Activated B cell treated with CpG ODN at 0.5 μM for 24 hours (primary cell): ENCODE measurements around the gene PIK3CD. TPM values are rescaled to one million over a fixed set of nuclear protein-coding genes. Genes with fewer than 3 reads are reported as not detected.

ENCODE experiments used
- ATAC-seq: fragments of 200-7000 bp; cut with Tn5 transposase; one replicate; pipeline ENCODE4 v1.10.0; 2021; ENCODE audit warnings: low read depth, mild to moderate bottlenecking, moderate library complexity
- CTCF ChIA-PET: fragments of 350-600 bp; sonication (Branson Sonifier 250); formaldehyde crosslinking; loops from one replicate; lab custom pipeline; 2021; ENCODE audit warnings: antibody characterized with exemption; lab: Charles Lee
- POLR2A ChIA-PET: fragments of 350-600 bp; sonication (Branson Sonifier 250); formaldehyde crosslinking; loops from one replicate; lab custom pipeline; 2021; ENCODE audit warnings: antibody characterized with exemption; lab: Charles Lee
- DNase-seq: peaks from one replicate; pipeline ENCODE4 v3.0.0; 2022
- H3K27ac Mint-ChIP-seq: one replicate; pipeline ENCODE4 v1.8.0; 2020; ENCODE audit warnings: mixed read lengths
- H3K27me3 Mint-ChIP-seq: one replicate; pipeline ENCODE4 v1.8.0; 2021; ENCODE audit warnings: mixed read lengths
- H3K36me3 Mint-ChIP-seq: one replicate; pipeline ENCODE4 v1.8.0; 2021; ENCODE audit warnings: low read depth, mixed read lengths
- H3K4me1 Mint-ChIP-seq: one replicate; pipeline ENCODE4 v1.8.0; 2021; ENCODE audit warnings: mixed read lengths
- H3K4me3 Mint-ChIP-seq: one replicate; pipeline ENCODE4 v1.8.0; 2020; ENCODE audit warnings: mild to moderate bottlenecking, mixed read lengths
- H3K9me3 Mint-ChIP-seq: one replicate; pipeline ENCODE4 v1.8.0; 2020; ENCODE audit warnings: mixed read lengths
- CTCF ChIP-seq: fragments of 200-600 bp; IDR thresholded peaks from one replicate; pipeline ENCODE4 v1.8.0; 2022; ENCODE audit warnings: antibody characterized with exemption, mild to moderate bottlenecking
- intact Hi-C: fragments of 100-400 bp; cut with micrococcal nuclease; formaldehyde crosslinking; loops from one replicate; pipeline ENCODE4 v1.15.1; 2024
- total RNA-seq: library from RNA; stranded (reverse); gene quantifications from 2 replicates; pipeline ENCODE4 v1.2.3, GENCODE V29; 2022

Gene PIK3CD
- total RNA-seq, 1 donor from 2014 or later, result 265 TPM

DNA sequence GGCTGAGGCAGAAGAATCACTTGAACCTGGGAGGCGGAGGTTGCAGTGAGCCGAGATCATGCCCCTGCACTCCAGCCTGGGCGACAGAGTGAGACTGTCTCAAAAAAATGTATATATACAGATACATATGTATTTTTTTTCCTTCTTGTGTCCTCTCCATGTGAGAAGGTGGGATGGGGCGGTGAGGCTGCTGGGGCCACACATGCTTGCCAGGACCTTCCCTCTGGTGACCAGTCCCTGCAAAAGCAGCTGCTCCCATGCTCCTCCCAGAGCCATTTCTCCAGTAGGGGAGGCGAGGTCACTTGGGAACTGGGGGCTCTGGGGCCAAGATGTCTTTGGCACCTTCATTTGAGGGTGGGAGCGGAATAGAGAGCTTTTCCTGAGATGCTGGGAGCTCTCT is 74.9 kb downstream of the PIK3CD start:
- no peak for TF ChIP-seq CTCF
- DNase-seq (no peak), ATAC-seq (no peak)
- ChIA-PET POLR2A (interaction anchor here (0.7 to 2.2 kb wide), 2 partner anchors 72 to 120 kb away, joined by 3 to 13 read pairs; no protein-coding TSS in a partner anchor), CTCF (interaction anchor here (0.9 to 2.8 kb wide), 2 partner anchors 100 to 111 kb away, joined by 4 to 10 read pairs; no protein-coding TSS in a partner anchor)
- no peaks in the 10 kb centered on the region for H3K27me3 Mint-ChIP-seq
- intact Hi-C loops, result no loop called here
- H3K9me3 Mint-ChIP-seq, result no peaks in the 10 kb centered on the region
- H3K4me3 Mint-ChIP-seq, result no peak overlapping the region
- H3K4me1 Mint-ChIP-seq, result peaks cover 18% of the 10 kb centered on the region
- H3K27ac Mint-ChIP-seq, result peak overlapping the region; percentile 46
- peaks cover 89% of the 10 kb centered on the region for H3K36me3 Mint-ChIP-seq

- Mint-ChIP-seq H3K4me3 (no peak overlapping the region), H3K36me3 (peaks cover 89% of the 10 kb centered on the region), H3K27ac (no peak overlapping the region), H3K9me3 (no peaks in the 10 kb centered on the region), H3K4me1 (peaks cover 22% of the 10 kb centered on the region), H3K27me3 (no peaks in the 10 kb centered on the region)
- no peak for ATAC-seq
- CTCF ChIA-PET, result interaction anchor here (0.6 to 0.9 kb wide), 2 partner anchors 47 to 111 kb away, joined by 3 to 4 read pairs; no protein-coding TSS in a partner anchor
- DNase-seq, result no peak
- TF ChIP-seq CTCF, result no peak
- POLR2A ChIA-PET, result interaction anchor here (0.8 to 2.2 kb wide), 2 partner anchors 72 to 74 kb away, joined by 7 to 13 read pairs; no protein-coding TSS in a partner anchor
- intact Hi-C loops, result no loop called here
Observed at GRCh38 chr1:9726905-9727595, 75.5 kb downstream of the PIK3CD start.

DNA sequence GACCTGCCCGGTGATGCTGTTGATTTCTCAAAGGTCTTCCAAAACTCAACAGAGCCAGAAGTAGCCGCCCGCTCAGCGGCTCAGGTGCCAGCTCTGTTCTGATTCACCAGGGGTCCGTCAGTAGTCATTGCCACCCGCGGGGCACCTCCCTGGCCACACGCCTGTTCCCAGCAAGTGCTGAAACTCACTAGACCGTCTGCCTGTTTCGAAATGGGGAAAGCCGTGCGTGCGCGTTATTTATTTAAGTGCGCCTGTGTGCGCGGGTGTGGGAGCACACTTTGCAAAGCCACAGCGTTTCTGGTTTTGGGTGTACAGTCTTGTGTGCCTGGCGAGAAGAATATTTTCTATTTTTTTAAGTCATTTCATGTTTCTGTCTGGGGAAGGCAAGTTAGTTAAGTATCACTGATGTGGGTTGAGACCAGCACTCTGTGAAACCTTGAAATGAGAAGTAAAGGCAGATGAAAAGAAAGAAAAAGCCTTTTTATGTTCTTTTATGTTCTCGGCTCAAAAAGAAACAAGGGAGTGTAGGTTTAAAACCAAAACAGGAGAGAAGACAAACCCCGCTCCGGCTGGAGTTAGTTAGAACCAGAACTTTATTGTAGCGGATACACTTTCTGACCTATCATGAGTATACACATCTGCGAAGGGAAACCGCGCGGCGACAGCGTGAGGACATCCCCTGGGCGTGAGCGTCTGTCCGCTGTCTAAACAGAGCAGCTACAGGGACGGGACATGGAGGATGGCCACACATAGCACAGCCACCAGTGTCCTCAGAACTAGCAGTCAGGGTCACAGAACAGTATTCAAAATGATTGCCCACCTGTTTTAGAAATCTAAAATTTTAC is 77.1 kb downstream of the PIK3CD start:
- peak overlapping the region; percentile 53 for H3K27ac Mint-ChIP-seq
- intact Hi-C loops, result no loop called here
- H3K4me3 Mint-ChIP-seq, result no peak overlapping the region
- no peaks in the 10 kb centered on the region for H3K9me3 Mint-ChIP-seq
- ChIA-PET CTCF (no interaction called here), POLR2A (interaction anchor here (0.8 kb wide), 1 partner anchor 19 kb away, joined by 3 read pairs; no protein-coding TSS in a partner anchor)
- DNase-seq (no peak), ATAC-seq (no peak)
- H3K36me3 Mint-ChIP-seq, result peaks cover 89% of the 10 kb centered on the region
- H3K4me1 Mint-ChIP-seq, result peaks cover 38% of the 10 kb centered on the region
- H3K27me3 Mint-ChIP-seq, result no peaks in the 10 kb centered on the region
- TF ChIP-seq CTCF, result no peak

- peaks cover 38% of the 10 kb centered on the region for H3K4me1 Mint-ChIP-seq
- H3K27me3 Mint-ChIP-seq, result no peaks in the 10 kb centered on the region
- CTCF ChIA-PET, result no interaction called here
Observed at GRCh38 chr1:9729523-9729922, 78.0 kb downstream of the PIK3CD start.

More at GRCh38 chr1:9729523-9729922, 78.0 kb downstream of the PIK3CD start:
- POLR2A ChIA-PET, result interaction anchor here (0.6 kb wide), 1 partner anchor 76 kb away, joined by 3 read pairs; no protein-coding TSS in a partner anchor
- ATAC-seq (no peak), DNase-seq (no peak)
- H3K9me3 Mint-ChIP-seq, result no peaks in the 10 kb centered on the region
- H3K4me3 Mint-ChIP-seq, result no peak overlapping the region
- H3K36me3 Mint-ChIP-seq, result peaks cover 89% of the 10 kb centered on the region
- TF ChIP-seq CTCF, result no peak
- intact Hi-C loops, result no loop called here
- H3K27ac Mint-ChIP-seq, result no peak overlapping the region
